NB4 (cell line): ENCODE data around the gene GALNT13.

Experiments
- CTCF ChIP-seq: IDR thresholded peaks from one replicate; pipeline ENCODE4 v1.5.1; 2012; ENCODE audit warnings: low read depth, low read length
- POLR2A ChIP-seq: IDR thresholded peaks from 2 replicates; pipeline ENCODE4 v1.6.1; 2011; ENCODE audit warnings: mild to moderate bottlenecking; ENCODE audit not compliant: insufficient read length; ENCODE audit errors: extremely low read depth

GRCh38 chr2:154391051-154391450 is 519.3 kb downstream of the GALNT13 start:
- TF ChIP-seq CTCF = no peak
- TF ChIP-seq POLR2A = no peak
